ENCODE measurements around the gene SEM1. TPM values are rescaled to one million over a fixed set of nuclear protein-coding genes. Genes with fewer than 3 reads are reported as not detected.

SEM1 gene
- total and polyA plus RNA-seq, 9 of the 15 experiments (the other 6 are each of a cell fraction or from before 2014, with no cell fraction given) = 74.7 to 938 (median 454) TPM

DNA sequence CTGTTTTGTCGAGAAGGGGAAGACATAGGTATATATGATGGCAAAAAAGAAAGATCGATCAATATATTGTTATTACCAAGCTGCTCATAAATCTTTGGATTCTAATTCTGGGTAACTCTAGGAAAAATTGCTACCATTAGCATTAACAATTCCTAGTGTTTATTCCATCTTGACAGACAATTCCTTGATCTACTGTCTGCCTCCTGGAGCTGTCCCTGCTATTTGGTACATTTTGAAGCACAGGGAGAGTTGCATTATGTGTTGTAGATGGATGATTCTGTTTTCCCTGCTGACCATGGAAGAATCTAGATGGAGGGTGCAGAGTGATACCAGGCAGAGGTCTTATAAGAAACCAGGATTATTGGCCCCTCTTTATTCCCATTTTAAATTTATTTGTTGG lies 29.1 kb upstream of the SEM1 start (continued):
- TF ChIP-seq, protein P1, sequence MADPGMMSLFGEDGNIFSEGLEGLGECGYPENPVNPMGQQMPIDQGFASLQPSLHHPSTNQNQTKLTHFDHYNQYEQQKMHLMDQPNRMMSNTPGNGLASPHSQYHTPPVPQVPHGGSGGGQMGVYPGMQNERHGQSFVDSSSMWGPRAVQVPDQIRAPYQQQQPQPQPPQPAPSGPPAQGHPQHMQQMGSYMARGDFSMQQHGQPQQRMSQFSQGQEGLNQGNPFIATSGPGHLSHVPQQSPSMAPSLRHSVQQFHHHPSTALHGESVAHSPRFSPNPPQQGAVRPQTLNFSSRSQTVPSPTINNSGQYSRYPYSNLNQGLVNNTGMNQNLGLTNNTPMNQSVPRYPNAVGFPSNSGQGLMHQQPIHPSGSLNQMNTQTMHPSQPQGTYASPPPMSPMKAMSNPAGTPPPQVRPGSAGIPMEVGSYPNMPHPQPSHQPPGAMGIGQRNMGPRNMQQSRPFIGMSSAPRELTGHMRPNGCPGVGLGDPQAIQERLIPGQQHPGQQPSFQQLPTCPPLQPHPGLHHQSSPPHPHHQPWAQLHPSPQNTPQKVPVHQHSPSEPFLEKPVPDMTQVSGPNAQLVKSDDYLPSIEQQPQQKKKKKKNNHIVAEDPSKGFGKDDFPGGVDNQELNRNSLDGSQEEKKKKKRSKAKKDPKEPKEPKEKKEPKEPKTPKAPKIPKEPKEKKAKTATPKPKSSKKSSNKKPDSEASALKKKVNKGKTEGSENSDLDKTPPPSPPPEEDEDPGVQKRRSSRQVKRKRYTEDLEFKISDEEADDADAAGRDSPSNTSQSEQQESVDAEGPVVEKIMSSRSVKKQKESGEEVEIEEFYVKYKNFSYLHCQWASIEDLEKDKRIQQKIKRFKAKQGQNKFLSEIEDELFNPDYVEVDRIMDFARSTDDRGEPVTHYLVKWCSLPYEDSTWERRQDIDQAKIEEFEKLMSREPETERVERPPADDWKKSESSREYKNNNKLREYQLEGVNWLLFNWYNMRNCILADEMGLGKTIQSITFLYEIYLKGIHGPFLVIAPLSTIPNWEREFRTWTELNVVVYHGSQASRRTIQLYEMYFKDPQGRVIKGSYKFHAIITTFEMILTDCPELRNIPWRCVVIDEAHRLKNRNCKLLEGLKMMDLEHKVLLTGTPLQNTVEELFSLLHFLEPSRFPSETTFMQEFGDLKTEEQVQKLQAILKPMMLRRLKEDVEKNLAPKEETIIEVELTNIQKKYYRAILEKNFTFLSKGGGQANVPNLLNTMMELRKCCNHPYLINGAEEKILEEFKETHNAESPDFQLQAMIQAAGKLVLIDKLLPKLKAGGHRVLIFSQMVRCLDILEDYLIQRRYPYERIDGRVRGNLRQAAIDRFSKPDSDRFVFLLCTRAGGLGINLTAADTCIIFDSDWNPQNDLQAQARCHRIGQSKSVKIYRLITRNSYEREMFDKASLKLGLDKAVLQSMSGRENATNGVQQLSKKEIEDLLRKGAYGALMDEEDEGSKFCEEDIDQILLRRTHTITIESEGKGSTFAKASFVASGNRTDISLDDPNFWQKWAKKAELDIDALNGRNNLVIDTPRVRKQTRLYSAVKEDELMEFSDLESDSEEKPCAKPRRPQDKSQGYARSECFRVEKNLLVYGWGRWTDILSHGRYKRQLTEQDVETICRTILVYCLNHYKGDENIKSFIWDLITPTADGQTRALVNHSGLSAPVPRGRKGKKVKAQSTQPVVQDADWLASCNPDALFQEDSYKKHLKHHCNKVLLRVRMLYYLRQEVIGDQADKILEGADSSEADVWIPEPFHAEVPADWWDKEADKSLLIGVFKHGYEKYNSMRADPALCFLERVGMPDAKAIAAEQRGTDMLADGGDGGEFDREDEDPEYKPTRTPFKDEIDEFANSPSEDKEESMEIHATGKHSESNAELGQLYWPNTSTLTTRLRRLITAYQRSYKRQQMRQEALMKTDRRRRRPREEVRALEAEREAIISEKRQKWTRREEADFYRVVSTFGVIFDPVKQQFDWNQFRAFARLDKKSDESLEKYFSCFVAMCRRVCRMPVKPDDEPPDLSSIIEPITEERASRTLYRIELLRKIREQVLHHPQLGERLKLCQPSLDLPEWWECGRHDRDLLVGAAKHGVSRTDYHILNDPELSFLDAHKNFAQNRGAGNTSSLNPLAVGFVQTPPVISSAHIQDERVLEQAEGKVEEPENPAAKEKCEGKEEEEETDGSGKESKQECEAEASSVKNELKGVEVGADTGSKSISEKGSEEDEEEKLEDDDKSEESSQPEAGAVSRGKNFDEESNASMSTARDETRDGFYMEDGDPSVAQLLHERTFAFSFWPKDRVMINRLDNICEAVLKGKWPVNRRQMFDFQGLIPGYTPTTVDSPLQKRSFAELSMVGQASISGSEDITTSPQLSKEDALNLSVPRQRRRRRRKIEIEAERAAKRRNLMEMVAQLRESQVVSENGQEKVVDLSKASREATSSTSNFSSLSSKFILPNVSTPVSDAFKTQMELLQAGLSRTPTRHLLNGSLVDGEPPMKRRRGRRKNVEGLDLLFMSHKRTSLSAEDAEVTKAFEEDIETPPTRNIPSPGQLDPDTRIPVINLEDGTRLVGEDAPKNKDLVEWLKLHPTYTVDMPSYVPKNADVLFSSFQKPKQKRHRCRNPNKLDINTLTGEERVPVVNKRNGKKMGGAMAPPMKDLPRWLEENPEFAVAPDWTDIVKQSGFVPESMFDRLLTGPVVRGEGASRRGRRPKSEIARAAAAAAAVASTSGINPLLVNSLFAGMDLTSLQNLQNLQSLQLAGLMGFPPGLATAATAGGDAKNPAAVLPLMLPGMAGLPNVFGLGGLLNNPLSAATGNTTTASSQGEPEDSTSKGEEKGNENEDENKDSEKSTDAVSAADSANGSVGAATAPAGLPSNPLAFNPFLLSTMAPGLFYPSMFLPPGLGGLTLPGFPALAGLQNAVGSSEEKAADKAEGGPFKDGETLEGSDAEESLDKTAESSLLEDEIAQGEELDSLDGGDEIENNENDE (IDR thresholded peaks at IDR 0.05; ENCODE audit: low read depth, low read length) = no peak
- TF ChIP-seq, protein P2, sequence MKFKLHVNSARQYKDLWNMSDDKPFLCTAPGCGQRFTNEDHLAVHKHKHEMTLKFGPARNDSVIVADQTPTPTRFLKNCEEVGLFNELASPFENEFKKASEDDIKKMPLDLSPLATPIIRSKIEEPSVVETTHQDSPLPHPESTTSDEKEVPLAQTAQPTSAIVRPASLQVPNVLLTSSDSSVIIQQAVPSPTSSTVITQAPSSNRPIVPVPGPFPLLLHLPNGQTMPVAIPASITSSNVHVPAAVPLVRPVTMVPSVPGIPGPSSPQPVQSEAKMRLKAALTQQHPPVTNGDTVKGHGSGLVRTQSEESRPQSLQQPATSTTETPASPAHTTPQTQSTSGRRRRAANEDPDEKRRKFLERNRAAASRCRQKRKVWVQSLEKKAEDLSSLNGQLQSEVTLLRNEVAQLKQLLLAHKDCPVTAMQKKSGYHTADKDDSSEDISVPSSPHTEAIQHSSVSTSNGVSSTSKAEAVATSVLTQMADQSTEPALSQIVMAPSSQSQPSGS (CRISPR knock-in tag; IDR thresholded peaks at IDR 0.05) = no peak
- TF ChIP-seq MTA3 (IDR thresholded peaks at IDR 0.05; ENCODE audit: borderline replicate concordance) (no peak), ASH1L (IDR thresholded peaks at IDR 0.05; ENCODE audit: borderline replicate concordance, low read depth, partially characterized antibody) (no peak)
